ENCODE data around the gene SLC5A3. TPM values are rescaled to one million over a fixed set of nuclear protein-coding genes. Genes with fewer than 3 reads are reported as not detected.
A peak's percentile ranks its signal among the peaks of the same experiment; 100 is the strongest.

SLC5A3 gene
- total RNA-seq, 4 donors from 2014 or later: 11.5 to 29.6 (median 24.4) TPM

DNA sequence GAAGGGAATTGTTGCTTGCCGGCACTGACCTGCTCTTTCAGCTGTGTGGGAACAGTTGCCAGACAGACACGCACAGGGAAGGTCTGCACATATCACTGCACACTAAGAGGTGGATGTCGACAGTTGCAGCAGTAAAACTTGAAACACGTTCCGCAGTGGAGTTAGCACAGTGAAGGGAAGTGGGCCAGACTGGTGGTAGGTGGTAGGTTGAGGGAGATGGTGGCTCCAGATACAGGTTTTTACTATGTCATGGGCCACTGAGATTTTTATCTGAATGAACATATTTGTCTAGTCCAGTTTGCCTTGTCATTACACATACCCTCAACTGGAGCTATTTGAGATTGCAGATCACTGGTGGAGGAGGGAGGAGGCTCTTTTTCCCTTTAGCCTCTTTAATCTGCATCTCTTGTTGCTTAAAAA is 13.5 kb downstream of the SLC5A3 start:
- peaks cover 0 to 70% (median 7%) of the 10 kb centered on the region in 3 donors for H3K4me1 ChIP-seq
- 92 to 100% methylated on average over 3 to 5 of the region's 5 CpGs for WGBS, 2 donors (ENCODE audit: low coverage in 1 of 2)

DNA sequence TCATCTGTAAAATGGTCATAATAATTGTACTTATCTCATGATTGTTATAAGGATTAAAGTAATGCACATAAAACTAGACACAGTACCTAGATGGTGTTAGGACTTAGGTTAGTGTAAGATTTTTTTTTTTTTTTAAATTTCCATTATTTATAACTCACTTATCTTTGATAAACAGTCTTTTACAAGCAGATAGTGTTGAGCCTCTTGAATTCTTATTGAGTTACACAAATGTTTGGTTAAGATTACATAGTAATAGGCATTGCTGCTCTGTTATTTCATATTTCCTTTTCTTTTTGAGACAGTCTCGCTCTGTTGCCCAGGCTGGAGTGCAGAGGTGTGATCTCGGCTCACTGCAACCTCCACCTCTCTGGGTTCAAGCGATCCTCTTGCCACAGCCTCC is 15.4 kb downstream of the SLC5A3 start:
- H3K36me3 ChIP-seq: no peaks in the 10 kb centered on the region
- no peaks in the 10 kb centered on the region for H3K27me3 ChIP-seq
- H3K27ac ChIP-seq: no peak overlapping the region
- no peaks in the 10 kb centered on the region for H3K9me3 ChIP-seq
- TF ChIP-seq EP300 (IDR thresholded peaks at IDR 0.05) (no peak), POLR2AphosphoS5 (IDR thresholded peaks at IDR 0.05) (no peak), POLR2A (IDR thresholded peaks at IDR 0.05) (no peak)
- TF ChIP-seq, protein P1, sequence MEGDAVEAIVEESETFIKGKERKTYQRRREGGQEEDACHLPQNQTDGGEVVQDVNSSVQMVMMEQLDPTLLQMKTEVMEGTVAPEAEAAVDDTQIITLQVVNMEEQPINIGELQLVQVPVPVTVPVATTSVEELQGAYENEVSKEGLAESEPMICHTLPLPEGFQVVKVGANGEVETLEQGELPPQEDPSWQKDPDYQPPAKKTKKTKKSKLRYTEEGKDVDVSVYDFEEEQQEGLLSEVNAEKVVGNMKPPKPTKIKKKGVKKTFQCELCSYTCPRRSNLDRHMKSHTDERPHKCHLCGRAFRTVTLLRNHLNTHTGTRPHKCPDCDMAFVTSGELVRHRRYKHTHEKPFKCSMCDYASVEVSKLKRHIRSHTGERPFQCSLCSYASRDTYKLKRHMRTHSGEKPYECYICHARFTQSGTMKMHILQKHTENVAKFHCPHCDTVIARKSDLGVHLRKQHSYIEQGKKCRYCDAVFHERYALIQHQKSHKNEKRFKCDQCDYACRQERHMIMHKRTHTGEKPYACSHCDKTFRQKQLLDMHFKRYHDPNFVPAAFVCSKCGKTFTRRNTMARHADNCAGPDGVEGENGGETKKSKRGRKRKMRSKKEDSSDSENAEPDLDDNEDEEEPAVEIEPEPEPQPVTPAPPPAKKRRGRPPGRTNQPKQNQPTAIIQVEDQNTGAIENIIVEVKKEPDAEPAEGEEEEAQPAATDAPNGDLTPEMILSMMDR (IDR thresholded peaks at IDR 0.05): no peak
- ATAC-seq: no peak
- H3K4me3 ChIP-seq: no peak overlapping the region
- H3K4me1 ChIP-seq: peaks cover 2 to 73% (median 7%) of the 10 kb centered on the region in 3 donors
- 88 to 92% methylated on average over 3 of the region's 3 CpGs for WGBS, 2 donors (ENCODE audit: low coverage in 1 of 2)

More for the DNA sequence above, 13.5 kb downstream of the SLC5A3 start:
- no peaks in the 10 kb centered on the region for H3K27me3 ChIP-seq
- no peak for ATAC-seq
- no peak overlapping the region for H3K4me3 ChIP-seq
- no peaks in the 10 kb centered on the region for H3K36me3 ChIP-seq
- TF ChIP-seq, protein P1 (IDR thresholded peaks at IDR 0.05): no peak
- TF ChIP-seq EP300 (IDR thresholded peaks at IDR 0.05): no peak
- no peak for TF ChIP-seq POLR2A (IDR thresholded peaks at IDR 0.05)
- no peak for TF ChIP-seq POLR2AphosphoS5 (IDR thresholded peaks at IDR 0.05)
- H3K9me3 ChIP-seq: no peaks in the 10 kb centered on the region
- H3K27ac ChIP-seq: no peak overlapping the region

DNA sequence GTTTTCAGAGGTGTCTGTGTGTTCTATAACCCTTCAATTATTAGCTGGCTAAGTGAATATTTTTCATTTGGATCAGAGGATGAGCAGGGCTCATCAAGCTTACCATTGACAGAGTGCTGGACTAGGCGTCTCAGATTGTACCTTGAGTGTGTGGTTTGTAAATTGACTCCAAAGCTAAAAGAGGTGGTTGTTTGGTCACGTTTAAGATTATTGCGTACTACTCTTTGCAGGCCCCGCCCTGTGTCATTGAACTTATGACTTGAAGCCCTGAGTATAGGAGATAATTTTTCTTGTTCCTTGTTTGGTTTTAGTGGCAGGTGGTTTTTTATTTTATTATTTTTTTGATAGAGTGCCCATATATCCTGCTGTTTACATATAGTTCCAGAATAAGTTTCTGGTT is 17.7 kb downstream of the SLC5A3 start:
- Histone ChIP-seq H3K4me3 (no peak overlapping the region), H3K27ac (no peak overlapping the region), H3K4me1 (peaks cover 2 to 68% (median 7%) of the 10 kb centered on the region in 3 donors), H3K27me3 (no peaks in the 10 kb centered on the region), H3K9me3 (no peaks in the 10 kb centered on the region), H3K36me3 (peaks cover 0 to 13% of the 10 kb centered on the region in 2 donors)
- WGBS, 2 donors (ENCODE audit: low coverage in 1 of 2): 50 to 94% methylated on average over 1 to 3 of the region's 4 CpGs
- no peak for ATAC-seq
- no peak for TF ChIP-seq POLR2A (IDR thresholded peaks at IDR 0.05)
- TF ChIP-seq EP300 (IDR thresholded peaks at IDR 0.05): no peak
- no peak for TF ChIP-seq POLR2AphosphoS5 (IDR thresholded peaks at IDR 0.05)
- TF ChIP-seq, protein P1 (IDR thresholded peaks at IDR 0.05): no peak

DNA sequence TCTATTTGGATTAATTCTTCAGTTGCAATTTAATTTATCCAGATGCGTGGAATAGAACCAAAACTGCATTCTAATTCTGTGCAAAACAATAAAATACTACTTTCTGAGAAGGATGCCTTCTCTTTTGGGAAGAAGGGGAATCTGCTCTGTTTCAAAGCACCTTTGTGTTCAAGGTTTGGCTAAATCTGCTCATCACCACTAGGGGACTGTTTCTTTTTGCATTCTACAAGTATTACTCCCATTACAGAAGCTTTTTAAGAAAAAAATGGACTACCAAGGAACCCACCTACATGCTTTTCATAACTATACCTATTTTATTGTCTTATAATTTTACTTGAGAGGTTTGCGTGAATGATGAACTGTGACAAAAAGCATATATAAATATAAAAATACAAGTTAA is 18.2 kb downstream of the SLC5A3 start:
- Histone ChIP-seq H3K27ac (no peak overlapping the region), H3K36me3 (peaks cover 0 to 19% of the 10 kb centered on the region in 2 donors), H3K27me3 (no peaks in the 10 kb centered on the region), H3K9me3 (no peaks in the 10 kb centered on the region), H3K4me1 (peaks cover 2 to 67% (median 7%) of the 10 kb centered on the region in 3 donors), H3K4me3 (no peak overlapping the region)
- no peak for ATAC-seq
- TF ChIP-seq, protein P1 (IDR thresholded peaks at IDR 0.05): peak in 3 of 4 experiments; percentile 12 to 23 (median 14)
- no peak for TF ChIP-seq POLR2A (IDR thresholded peaks at IDR 0.05)
- TF ChIP-seq POLR2AphosphoS5 (IDR thresholded peaks at IDR 0.05): no peak
- WGBS, 2 donors (ENCODE audit: low coverage in 1 of 2): 89 to 98% methylated on average over 2 of the region's 2 CpGs

DNA sequence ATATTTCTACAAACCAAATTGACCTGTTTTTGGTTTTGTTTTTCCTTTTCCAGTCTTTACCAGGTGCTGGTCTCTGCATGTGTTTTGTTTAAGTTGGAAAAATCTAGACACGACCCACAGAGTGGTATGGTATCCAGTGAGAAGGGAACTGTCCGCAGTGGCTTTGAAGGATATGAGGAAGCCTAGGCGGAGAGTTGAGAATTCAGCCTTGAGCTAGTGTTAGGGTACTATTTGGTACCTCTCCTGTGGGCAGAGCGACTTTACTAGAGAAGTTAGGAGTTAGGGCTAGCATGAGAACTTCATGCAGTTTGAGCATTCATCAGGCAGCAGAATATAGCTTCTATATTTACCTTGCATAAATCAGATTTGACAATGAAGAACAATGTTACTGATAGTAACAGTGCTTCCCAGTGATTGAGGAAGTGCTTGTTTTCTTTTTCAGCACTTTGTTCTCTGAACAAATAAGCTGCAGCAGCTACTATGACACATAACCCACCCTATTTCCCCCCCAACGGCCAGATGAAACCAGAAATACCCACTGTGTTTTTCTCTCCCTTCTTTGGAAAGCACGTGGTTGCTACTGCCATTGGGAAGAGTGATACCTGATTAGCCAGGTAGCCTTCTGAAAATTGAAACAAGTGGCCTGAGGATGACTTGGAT is 19.0 kb downstream of the SLC5A3 start:
- Histone ChIP-seq H3K4me3 (no peak overlapping the region), H3K9me3 (no peaks in the 10 kb centered on the region), H3K27ac (no peak overlapping the region), H3K27me3 (no peaks in the 10 kb centered on the region), H3K4me1 (peaks cover 2 to 68% (median 7%) of the 10 kb centered on the region in 3 donors), H3K36me3 (peaks cover 0 to 24% of the 10 kb centered on the region in 2 donors)
- TF ChIP-seq EP300 (IDR thresholded peaks at IDR 0.05) (no peak), POLR2AphosphoS5 (IDR thresholded peaks at IDR 0.05) (no peak), POLR2A (IDR thresholded peaks at IDR 0.05) (no peak)
- TF ChIP-seq, protein P1 (IDR thresholded peaks at IDR 0.05): no peak
- ATAC-seq: no peak
- 0 to 41% methylated on average over 1 to 4 of the region's 6 CpGs for WGBS, 2 donors (ENCODE audit: low coverage in 1 of 2)

Measured in gastroesophageal sphincter (tissue), 4 donors.